GM18517 (cell line): Measurements from ENCODE around the gene AP1AR.
A peak's percentile ranks its signal among the peaks of the same experiment; 100 is the strongest.

Source experiments
- ATAC-seq: cut with Tn5 transposase; IDR thresholded peaks from one replicate; pipeline ENCODE4 v1.9.1; 2021; ENCODE audit warnings: mild to moderate bottlenecking, moderate library complexity; ENCODE audit not compliant: unreplicated experiment

AP1AR gene

GRCh38 chr4:112222219-112222955 lies 9.2 kb upstream of the AP1AR start:
- ATAC-seq = no peak

- no peak for ATAC-seq
These were observed 6.4 kb upstream of the AP1AR start for GRCh38 chr4:112225157-112225556.

DNA sequence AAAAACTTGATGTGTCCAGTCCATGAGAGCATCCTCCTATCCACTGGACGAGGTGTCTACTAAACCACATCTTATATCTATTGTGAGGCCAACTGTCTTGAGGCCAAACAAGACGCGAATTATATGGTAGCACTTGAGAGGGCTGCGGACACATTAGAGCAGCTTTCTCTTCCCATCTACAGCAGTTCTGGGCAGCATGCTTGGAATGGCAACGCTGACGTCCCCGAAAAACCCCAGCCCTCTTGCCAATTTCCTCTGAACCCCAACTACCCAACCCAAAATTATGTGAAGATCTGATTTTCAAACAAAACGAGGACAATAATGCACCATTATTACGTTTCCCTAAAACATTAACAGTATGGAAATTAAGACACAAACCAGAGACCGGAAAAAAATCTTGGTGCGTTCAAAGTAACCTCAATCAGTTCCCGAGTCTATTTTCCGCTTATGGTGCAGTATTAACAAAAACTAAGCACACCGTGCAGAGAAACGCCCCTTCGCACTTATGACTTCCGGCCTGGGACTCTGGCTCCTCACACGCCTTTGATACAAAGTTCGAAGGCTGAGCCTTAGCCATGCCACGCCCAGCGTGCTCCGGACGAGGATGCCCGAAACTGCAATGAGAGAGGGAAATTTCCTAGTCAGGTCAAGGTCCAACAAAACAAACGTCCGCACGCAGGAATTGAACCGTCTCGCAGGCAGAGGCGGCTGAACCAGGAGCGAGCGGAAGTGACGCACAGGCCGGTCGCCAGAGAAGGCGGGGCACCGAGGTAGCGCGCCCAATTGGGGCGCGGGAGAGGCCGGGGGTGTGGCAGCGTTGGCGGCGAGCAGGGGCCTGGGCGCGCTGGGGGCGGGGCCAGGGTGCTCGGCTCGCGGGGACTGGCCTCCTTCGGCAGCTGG lies 458 bp upstream of the AP1AR start:
- peak; percentile 80 for ATAC-seq

- ATAC-seq = no peak
These were observed 3.5 kb downstream of the AP1AR start for GRCh38 chr4:112234952-112235609.

DNA sequence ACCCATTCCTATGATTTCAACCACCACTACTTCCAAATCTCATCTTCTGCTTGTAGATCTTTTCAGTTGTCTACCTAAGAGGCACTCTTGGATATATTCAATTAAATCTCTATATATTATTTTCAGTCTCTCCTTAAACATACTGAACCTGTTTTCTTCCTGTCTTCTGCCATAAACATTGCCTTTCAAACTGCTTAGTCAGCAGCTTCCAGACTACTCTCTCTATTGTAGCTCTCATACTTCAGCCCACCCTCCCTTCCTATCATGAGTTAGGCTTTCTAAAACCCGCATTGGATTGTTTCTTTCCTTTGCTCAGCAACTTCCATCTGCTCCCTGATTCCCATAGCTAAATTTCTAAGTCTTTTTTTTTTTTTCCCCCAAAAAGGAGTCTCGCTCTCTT lies 4.5 kb downstream of the AP1AR start:
- no peak for ATAC-seq

DNA sequence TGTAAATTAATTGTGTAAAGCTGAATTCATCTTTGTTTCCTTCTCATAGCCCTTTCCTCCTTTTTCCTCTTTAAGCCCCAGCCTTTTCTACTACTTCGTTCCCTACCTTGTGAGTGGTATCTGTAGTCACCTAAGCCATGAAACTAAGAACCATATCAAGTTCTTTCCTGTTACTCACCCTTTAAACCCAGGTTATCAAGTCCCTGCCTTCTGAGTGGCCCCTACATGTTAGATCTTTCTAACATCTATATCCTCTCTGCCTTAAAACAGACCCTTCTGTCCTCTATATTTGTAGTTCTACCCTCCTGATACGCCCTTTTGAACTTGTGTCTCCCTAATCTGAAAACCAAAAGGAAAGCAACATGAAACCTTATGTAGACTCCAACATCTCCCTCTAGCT lies 7.2 kb downstream of the AP1AR start:
- no peak for ATAC-seq

DNA sequence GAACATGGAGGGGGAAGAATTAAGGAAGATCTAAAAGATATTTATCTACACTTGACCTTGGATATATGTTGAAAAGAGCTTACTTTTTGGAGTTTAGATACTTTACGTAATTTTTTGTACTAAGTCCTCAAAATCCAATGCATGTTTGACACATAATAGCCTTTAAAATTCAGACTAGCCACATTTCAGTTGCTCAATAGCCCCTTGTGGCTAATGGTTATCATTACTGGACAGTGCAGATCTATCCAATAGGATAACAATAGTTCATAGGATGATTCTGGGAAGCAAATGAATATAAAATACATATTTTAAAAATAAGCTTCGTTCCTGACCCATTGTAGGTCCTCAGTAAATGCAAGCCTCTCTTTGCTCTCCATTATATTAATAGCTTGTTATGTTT lies 13.8 kb downstream of the AP1AR start:
- ATAC-seq = no peak

- ATAC-seq = no peak
These were observed 15.4 kb downstream of the AP1AR start for GRCh38 chr4:112247021-112247420.

DNA sequence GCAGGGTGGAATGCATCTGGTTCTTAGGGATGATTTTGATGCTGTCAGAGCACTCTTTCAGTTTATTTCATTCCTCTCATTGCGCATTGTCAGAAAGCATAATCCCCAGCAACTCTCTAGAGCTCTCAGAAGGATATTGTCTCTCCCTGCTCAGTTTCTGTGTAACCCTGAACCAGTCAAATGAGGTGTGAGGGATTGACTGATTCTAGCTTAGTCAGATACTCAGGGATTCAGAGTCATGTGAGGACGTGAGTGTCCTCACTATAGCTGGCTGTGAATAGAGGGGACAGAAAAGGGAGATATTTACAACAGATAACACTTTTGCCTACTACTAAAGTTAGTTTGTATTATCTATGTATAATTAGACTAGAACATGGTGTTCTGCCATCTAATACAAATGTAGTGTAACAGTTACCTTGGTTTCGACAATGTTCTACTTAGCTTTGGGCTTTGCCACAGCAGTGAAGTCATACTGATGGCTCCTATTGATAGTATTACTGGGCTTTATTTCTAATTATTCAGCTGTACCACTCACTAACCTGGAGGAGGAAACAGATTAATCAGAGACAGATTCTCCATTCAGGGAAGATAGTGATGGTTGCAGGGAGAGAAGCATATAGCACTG lies 19.5 kb downstream of the AP1AR start:
- no peak for ATAC-seq

DNA sequence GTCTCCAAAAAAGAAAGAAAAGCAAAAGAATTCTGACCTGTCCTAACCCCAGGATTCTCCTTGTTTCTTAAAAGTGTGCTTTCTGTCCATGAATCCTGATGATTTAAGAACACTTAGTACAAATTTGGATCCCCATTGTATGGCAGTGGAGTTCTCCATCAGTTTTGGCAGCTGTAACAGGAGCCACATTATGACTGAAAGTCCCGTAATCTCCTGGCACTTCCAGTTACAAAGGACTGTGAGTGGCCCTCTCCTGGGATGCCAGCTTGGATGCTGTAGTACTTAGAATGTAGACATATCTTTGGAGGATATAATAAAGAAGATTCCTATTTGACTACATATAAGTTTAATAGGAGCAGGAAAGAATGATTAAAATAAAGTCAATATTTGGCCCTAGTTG lies 20.6 kb downstream of the AP1AR start:
- ATAC-seq = no peak

GRCh38 chr4:112253382-112254000 lies 21.9 kb downstream of the AP1AR start:
- ATAC-seq = peak; percentile 72

- ATAC-seq = no peak
These were observed 25.5 kb downstream of the AP1AR start for GRCh38 chr4:112257098-112257497.

DNA sequence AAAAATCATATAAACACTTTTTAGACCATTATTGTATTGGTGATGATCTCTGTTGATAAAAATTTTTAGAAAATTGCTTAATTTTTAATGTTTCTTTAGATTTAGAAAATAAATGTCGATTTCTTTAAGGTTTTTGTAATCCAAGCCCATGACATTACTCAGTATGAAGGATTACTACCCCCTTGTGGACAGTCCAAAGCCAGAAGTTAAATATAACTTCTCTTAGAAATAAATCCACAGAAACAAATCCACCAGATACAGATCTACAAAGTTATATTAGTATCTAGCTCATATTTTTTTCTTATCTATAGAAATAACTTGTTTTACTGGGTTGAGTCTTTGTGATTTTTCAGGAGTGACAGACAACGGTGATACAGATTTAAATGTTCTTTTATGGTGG lies 35.2 kb downstream of the AP1AR start:
- ATAC-seq = no peak

DNA sequence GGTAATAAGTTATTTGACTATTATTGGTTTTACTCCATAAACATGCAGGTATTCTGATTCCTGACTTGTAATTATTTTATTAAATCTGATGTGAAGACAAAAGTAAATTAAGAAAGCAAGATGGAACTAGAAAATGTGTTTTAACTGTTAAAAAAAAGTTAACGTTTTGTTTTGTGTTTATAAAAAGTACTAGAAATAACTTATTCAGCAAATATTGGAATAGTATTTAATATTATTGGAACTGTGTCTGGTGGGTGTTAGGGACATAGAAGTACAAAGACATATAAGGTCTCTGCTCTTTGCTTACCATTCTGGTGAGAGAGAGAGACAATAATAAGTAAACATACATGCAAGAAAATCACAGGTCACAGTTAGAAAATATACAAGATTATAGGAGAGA lies 38.5 kb downstream of the AP1AR start:
- ATAC-seq = no peak

DNA sequence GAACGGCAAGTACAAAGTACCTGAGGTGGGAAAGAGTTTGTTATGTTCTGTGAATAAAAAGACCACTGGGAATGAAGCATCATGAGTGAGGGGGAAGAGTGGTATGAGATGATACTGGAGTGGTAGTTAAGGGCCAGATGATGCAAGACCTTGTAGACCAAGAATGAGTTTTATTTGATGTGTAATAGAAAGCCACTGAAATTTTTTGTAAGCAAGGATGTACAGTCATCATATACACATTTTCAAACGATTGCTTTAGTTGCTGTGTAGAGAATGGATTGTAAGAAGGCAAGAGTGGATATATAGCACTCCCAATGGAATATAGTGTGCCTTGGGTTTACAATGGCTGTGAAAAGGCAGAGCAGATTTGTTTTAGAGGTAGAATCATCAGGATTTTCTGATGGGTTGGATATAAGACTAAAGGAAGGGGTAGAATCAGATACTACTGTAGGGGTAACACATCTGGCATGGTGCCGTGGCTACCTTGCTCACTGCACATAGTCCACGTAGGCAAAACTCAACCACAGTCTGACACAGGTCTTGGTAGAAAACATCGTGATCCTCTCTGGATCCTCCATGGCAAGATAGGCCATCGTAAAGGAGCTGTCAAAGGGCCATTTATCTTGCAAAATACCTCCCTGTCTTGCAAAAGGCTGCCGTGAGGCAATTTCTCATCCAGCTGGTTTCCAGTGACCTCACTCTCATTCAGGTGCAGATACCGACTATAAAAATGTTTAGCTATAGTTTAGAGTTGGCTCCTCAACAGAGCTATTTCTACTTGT lies 39.2 kb downstream of the AP1AR start:
- ATAC-seq = no peak

- no peak for ATAC-seq
These were observed 40.7 kb downstream of the AP1AR start for GRCh38 chr4:112272292-112272691.

DNA sequence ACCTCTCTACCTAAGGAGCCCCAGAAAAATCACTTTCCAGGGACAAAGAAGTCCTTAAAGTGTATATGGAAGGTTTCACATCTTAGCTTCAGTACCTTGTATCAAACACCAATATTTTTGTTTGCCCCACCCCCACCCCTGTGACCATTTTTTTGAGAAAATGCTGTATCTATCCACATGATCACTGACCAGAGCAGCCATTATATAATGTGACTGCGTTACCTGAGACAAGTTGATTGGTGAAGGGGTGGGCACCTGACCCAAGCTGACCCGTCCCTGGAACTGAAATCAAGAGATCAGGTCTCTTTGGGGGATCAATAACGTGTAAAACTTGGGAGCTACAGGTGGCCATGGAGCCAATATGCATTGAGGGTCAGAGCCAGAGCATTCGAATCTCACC lies 43.4 kb downstream of the AP1AR start:
- ATAC-seq = no peak

- ATAC-seq = no peak
These were observed 44.5 kb downstream of the AP1AR start for GRCh38 chr4:112276113-112276512.

- no peak for ATAC-seq
These were observed 45.6 kb downstream of the AP1AR start for GRCh38 chr4:112277220-112277619.
